B cell (primary cell): ENCODE measurements around the gene LHCGR.

Experiments used
- EZH2 ChIP-seq: IDR thresholded peaks from 2 replicates; pipeline ENCODE4 v1.6.1; 2012; ENCODE audit warnings: borderline replicate concordance, low read depth, mild to moderate bottlenecking, moderate library complexity, low read length; ENCODE audit not compliant: insufficient read depth, poor library complexity, severe bottlenecking
- TF ChIP-seq, protein P1 (sequence below): fragments of 200-600 bp; IDR thresholded peaks from one replicate; pipeline ENCODE4 v1.8.0; 2022; ENCODE audit warnings: antibody characterized with exemption, mild to moderate bottlenecking

DNA sequence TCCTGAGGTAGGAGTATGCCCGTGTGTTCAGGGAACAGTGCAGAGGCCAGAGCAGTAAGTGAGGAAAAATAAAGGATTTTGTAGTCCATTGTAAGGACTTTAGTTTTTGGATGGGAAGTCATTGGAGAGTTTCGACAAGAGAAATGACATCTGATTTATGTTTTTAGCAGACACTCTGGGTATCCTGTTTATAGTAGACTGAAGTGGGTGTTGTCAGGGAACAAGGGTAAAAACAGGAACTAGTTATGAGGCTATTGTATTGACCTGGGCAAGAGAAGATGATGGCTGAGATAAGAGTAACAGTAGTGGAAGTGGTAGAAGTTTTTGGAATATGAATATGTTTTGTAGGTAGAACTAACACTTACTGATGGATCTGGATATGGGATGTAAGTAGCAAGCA, 78.1 kb downstream of the LHCGR start:
- TF ChIP-seq, protein P1, sequence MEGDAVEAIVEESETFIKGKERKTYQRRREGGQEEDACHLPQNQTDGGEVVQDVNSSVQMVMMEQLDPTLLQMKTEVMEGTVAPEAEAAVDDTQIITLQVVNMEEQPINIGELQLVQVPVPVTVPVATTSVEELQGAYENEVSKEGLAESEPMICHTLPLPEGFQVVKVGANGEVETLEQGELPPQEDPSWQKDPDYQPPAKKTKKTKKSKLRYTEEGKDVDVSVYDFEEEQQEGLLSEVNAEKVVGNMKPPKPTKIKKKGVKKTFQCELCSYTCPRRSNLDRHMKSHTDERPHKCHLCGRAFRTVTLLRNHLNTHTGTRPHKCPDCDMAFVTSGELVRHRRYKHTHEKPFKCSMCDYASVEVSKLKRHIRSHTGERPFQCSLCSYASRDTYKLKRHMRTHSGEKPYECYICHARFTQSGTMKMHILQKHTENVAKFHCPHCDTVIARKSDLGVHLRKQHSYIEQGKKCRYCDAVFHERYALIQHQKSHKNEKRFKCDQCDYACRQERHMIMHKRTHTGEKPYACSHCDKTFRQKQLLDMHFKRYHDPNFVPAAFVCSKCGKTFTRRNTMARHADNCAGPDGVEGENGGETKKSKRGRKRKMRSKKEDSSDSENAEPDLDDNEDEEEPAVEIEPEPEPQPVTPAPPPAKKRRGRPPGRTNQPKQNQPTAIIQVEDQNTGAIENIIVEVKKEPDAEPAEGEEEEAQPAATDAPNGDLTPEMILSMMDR, result no peak
- TF ChIP-seq EZH2, result no peak
